Osteoblast (primary cell): ENCODE results near the gene NPAS1. TPM values are rescaled to one million over a fixed set of nuclear protein-coding genes. Genes with fewer than 3 reads are reported as not detected.

Source experiments
- DNase-seq: peaks from one replicate; pipeline ENCODE4 v3.0.0; 2011; ENCODE audit warnings: low spot score, mixed read lengths; ENCODE audit not compliant: insufficient read length; ENCODE audit errors: missing footprints
- H2AFZ ChIP-seq: 2 replicates; pipeline ENCODE4 v1.6.0; 2011; ENCODE audit warnings: mild to moderate bottlenecking, low read length
- H3K27ac ChIP-seq: 2 replicates; pipeline ENCODE4 v1.5.1; 2011; ENCODE audit warnings: mild to moderate bottlenecking, low read depth, low read length, moderate library complexity
- H3K27me3 ChIP-seq: 2 replicates; pipeline ENCODE4 v1.6.0; 2012; ENCODE audit warnings: mild to moderate bottlenecking, control low read depth, inconsistent platforms, low read length, moderate library complexity; ENCODE audit not compliant: insufficient read depth
- H3K36me3 ChIP-seq: 2 replicates; pipeline ENCODE4 v1.5.1; 2011; ENCODE audit warnings: mild to moderate bottlenecking, low read length, control low read depth, moderate library complexity; ENCODE audit not compliant: insufficient read depth
- H3K4me1 ChIP-seq: 2 replicates; pipeline ENCODE4 v1.5.1; 2011; ENCODE audit warnings: mild to moderate bottlenecking, low read length, control low read depth, moderate library complexity; ENCODE audit not compliant: insufficient read depth
- H3K4me2 ChIP-seq: 2 replicates; pipeline ENCODE4 v1.6.0; 2011; ENCODE audit warnings: mild to moderate bottlenecking, low read length; ENCODE audit not compliant: insufficient read depth
- H3K4me3 ChIP-seq: fragments of 200-600 bp; sonication (generic); 3 replicates; pipeline ENCODE4 v1.5.1; 2012; ENCODE audit warnings: mild to moderate bottlenecking, low read length, inconsistent platforms; ENCODE audit not compliant: insufficient read depth
- H3K79me2 ChIP-seq: 2 replicates; pipeline ENCODE4 v1.6.0; 2012; ENCODE audit warnings: mild to moderate bottlenecking, low read length, control low read depth, inconsistent platforms; ENCODE audit not compliant: insufficient read depth
- H3K9me3 ChIP-seq: 2 replicates; pipeline ENCODE4 v1.5.1; 2011; ENCODE audit warnings: low read depth, low read length, control low read depth
- H4K20me1 ChIP-seq: 2 replicates; pipeline ENCODE4 v1.6.0; 2012; ENCODE audit warnings: mild to moderate bottlenecking, low read length, control low read depth; ENCODE audit not compliant: insufficient read depth
- total RNA-seq: library from RNA; depleted of rRNA; stranded (reverse); fragments of >200 nt; gene quantifications from 2 replicates; pipeline ENCODE4 v1.2.3, GENCODE V29; 2012
- TF ChIP-seq, protein P1 (sequence below): IDR thresholded peaks from 2 replicates; pipeline ENCODE4 v1.5.1; 2011; ENCODE audit warnings: mild to moderate bottlenecking, low read depth, low read length, moderate library complexity; ENCODE audit errors: extremely low read depth

The NPAS1 gene
- total RNA-seq, 1 donor: 0.72 TPM

DNA sequence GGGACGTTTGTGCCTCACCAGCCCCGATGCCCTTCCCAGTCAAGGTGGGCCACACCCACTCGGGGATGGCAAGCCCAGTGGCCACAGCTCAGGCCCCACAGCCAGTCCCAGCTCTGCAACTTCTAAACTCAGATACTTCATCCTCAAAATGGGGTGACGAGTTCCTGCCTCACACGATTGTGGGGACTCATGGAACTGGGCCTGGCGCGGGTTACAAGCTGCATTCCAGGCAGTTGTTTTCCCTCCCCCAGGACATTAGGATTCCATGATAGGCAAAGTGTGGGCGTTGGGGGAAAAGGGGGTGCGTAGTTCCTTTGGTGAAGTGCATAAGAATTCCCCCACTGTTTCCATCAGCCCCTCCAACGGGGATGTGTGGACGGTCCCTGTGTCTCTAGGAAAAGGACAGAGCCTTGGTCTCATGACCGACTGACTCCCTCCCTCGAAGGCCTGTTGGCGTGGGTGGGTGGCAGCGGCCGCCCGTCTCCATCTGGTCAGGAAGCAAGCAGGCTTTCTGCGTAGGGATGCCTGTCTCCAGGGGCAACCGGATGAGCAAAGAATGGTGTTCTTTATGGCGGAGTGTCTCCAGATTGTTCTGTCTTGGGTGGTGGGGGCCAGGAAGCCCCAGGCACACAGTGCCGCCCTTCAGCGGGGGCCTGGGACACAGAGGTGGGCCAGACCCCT lies 21.1 kb upstream of the NPAS1 start:
- TF ChIP-seq, protein P1, sequence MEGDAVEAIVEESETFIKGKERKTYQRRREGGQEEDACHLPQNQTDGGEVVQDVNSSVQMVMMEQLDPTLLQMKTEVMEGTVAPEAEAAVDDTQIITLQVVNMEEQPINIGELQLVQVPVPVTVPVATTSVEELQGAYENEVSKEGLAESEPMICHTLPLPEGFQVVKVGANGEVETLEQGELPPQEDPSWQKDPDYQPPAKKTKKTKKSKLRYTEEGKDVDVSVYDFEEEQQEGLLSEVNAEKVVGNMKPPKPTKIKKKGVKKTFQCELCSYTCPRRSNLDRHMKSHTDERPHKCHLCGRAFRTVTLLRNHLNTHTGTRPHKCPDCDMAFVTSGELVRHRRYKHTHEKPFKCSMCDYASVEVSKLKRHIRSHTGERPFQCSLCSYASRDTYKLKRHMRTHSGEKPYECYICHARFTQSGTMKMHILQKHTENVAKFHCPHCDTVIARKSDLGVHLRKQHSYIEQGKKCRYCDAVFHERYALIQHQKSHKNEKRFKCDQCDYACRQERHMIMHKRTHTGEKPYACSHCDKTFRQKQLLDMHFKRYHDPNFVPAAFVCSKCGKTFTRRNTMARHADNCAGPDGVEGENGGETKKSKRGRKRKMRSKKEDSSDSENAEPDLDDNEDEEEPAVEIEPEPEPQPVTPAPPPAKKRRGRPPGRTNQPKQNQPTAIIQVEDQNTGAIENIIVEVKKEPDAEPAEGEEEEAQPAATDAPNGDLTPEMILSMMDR: no peak

DNA sequence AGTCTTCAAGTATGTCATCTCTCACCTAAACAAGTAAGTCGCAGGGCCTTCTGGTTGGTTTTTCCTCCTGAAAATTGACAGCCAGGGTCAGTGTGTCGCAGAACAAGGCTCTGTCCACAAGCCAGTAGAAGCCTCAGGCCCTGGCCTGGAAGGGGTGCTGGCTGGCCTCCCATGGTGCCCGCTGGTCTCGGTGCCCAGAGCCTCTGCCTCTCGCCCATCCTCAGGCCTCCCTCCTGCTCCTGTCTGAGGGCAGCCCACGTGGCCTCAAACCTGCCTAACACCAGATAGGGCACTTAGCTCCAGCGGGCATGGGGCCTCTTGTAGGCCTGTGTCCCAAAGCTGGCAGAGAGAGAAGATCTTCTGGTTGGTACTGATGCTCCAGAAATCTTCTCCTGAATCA lies 20.3 kb upstream of the NPAS1 start:
- Histone ChIP-seq H3K9me3 (no peaks in the 10 kb centered on the region), H3K27ac (no peak overlapping the region), H3K36me3 (peaks cover 46% of the 10 kb centered on the region), H3K4me3 (no peak overlapping the region), H3K79me2 (peaks cover 12% of the 10 kb centered on the region), H3K4me2 (no peak overlapping the region), H3K27me3 (no peaks in the 10 kb centered on the region), H2AFZ (no peak overlapping the region), H4K20me1 (peaks cover 15% of the 10 kb centered on the region), H3K4me1 (no peaks in the 10 kb centered on the region)
- TF ChIP-seq, protein P1: no peak
- peak; percentile 62 for DNase-seq

More for the DNA sequence above, 21.1 kb upstream of the NPAS1 start:
- peaks cover 53% of the 10 kb centered on the region for H3K36me3 ChIP-seq
- H3K27me3 ChIP-seq: no peaks in the 10 kb centered on the region
- no peaks in the 10 kb centered on the region for H3K9me3 ChIP-seq
- H4K20me1 ChIP-seq: peaks cover 14% of the 10 kb centered on the region
- H3K4me1 ChIP-seq: no peaks in the 10 kb centered on the region
- H3K79me2 ChIP-seq: peaks cover 17% of the 10 kb centered on the region
- DNase-seq: peak; percentile 66
- H3K4me2 ChIP-seq: no peak overlapping the region
- no peak overlapping the region for H2AFZ ChIP-seq
- H3K4me3 ChIP-seq: no peak overlapping the region
- H3K27ac ChIP-seq: no peak overlapping the region

DNA sequence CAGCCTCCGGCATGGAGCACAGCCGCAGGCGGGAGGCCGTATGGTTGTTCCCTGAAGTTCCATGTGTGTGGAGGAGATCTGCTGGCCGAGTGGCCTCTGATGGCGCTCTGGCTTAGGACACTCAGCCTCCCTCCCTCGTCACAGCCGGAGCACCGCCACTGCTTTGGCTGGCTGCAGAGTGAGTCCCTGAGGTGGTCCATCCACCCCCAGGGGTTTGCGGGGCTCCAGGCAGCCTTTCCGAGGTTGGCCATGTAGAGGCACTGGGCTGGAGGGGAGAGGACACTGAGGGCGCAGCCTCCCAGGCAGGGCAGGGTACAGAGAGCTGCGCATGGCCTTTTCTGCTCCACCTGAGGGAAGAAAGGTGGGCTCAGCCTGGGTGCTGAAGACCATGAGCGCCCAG lies 19.8 kb upstream of the NPAS1 start:
- no peaks in the 10 kb centered on the region for H3K9me3 ChIP-seq
- peaks cover 7% of the 10 kb centered on the region for H3K79me2 ChIP-seq
- H4K20me1 ChIP-seq: peaks cover 15% of the 10 kb centered on the region
- TF ChIP-seq, protein P1: no peak
- no peak overlapping the region for H3K4me3 ChIP-seq
- H3K4me1 ChIP-seq: no peaks in the 10 kb centered on the region
- no peak overlapping the region for H3K27ac ChIP-seq
- no peak overlapping the region for H3K4me2 ChIP-seq
- peak; percentile 80 for DNase-seq
- no peaks in the 10 kb centered on the region for H3K27me3 ChIP-seq
- peaks cover 41% of the 10 kb centered on the region for H3K36me3 ChIP-seq
- H2AFZ ChIP-seq: no peak overlapping the region

DNA sequence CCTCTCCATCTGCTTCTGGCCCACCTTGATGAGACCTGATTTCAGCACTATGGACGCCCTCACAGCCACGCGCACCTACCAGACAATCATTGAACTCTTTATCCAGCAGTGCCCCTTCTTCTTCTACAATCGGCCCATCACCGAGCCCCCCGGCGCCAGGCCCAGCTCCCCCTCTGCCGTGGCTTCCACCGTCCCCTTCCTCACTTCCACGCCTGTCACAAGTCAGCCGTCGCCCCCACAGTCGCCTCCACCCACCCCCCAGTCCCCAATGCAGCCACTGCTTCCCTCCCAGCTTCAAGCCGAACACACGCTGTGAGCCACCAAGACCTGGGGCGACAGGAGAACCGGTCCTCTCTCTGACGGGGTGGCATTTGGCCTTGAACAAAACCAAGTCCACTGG lies 19.3 kb upstream of the NPAS1 start:
- H4K20me1 ChIP-seq: peaks cover 15% of the 10 kb centered on the region

More for the DNA sequence above, 19.3 kb upstream of the NPAS1 start:
- Histone ChIP-seq H3K79me2 (peaks cover 6% of the 10 kb centered on the region), H2AFZ (no peak overlapping the region), H3K9me3 (no peaks in the 10 kb centered on the region), H3K36me3 (peaks cover 41% of the 10 kb centered on the region), H3K4me2 (no peak overlapping the region), H3K4me3 (no peak overlapping the region), H3K4me1 (no peaks in the 10 kb centered on the region), H3K27me3 (no peaks in the 10 kb centered on the region), H3K27ac (no peak overlapping the region)
- DNase-seq: no peak
- TF ChIP-seq, protein P1: no peak
